Adrenal gland (tissue), 5 donors: Measurements from ENCODE around the gene SEC14L5.

Source experiments
- POLR2A ChIP-seq, 2 donors: fragments of 450-650 bp; IDR thresholded peaks; one replicate each; pipeline ENCODE4 v1.6.1; 2017; ENCODE audit warnings: antibody characterized with exemption in 2 of 2, mild to moderate bottlenecking in 2 of 2, moderate library complexity in 1 of 2
- TF ChIP-seq, protein P1 (sequence below), 6 experiments: fragments of 450-650 bp in 4 of 6; fragments of 200-600 bp in 2 of 6; sonication (generic) in 1 of 6; IDR thresholded peaks; 1 replicate in 5 of 6; 2 replicates in 1 of 6; pipeline versions ENCODE4 v1.5.1 to v1.8.0; 2016 to 2021; ENCODE audit warnings: antibody characterized with exemption in 6 of 6, mild to moderate bottlenecking in 2 of 6, moderate library complexity in 1 of 6
- donor health status: DM: no; HTN: no; CAD: no.

DNA sequence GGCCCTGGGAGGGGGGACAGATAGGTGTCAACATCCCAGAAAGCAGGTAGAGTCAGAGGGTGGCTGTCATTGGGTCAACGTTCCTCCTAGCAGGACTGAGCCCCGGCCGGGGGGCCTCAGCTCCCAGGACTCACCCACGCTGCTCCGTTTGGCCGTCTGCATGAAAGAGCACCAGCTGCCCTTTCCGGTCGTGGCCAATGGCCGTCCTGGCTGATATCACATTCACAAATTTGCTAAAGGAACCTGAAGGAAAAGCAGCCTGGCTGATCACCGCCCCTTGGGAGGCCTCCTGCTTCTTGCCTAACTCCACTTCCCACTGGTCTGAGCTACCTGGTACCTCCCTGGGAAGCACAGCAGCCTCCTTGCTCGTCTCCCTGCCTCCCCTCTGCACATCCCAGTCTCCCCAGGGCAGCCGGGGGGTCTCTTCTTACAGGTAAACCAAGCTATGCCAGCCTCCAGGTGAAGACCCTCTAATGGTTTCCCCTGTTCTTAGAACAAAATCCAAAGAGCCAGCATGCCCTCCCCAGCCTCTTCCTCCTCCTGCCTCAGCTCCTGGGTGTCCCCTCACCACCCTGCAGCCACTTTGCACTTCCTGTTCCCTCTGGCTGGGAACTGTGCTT lies 72.2 kb downstream of the SEC14L5 start:
- TF ChIP-seq, protein P1, sequence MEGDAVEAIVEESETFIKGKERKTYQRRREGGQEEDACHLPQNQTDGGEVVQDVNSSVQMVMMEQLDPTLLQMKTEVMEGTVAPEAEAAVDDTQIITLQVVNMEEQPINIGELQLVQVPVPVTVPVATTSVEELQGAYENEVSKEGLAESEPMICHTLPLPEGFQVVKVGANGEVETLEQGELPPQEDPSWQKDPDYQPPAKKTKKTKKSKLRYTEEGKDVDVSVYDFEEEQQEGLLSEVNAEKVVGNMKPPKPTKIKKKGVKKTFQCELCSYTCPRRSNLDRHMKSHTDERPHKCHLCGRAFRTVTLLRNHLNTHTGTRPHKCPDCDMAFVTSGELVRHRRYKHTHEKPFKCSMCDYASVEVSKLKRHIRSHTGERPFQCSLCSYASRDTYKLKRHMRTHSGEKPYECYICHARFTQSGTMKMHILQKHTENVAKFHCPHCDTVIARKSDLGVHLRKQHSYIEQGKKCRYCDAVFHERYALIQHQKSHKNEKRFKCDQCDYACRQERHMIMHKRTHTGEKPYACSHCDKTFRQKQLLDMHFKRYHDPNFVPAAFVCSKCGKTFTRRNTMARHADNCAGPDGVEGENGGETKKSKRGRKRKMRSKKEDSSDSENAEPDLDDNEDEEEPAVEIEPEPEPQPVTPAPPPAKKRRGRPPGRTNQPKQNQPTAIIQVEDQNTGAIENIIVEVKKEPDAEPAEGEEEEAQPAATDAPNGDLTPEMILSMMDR (IDR thresholded peaks at IDR 0.05), result no peak
- TF ChIP-seq POLR2A (IDR thresholded peaks at IDR 0.05), result no peak
